AG09309 (cell line): ENCODE results near the gene C12orf75.

Source experiments
- DNase-seq: peaks from one replicate; pipeline ENCODE4 v3.0.0-alpha.2; 2010; ENCODE audit warnings: low read depth
- H3K4me3 ChIP-seq: 2 replicates; pipeline ENCODE4 v1.5.1; 2011; ENCODE audit warnings: mild to moderate bottlenecking, low read depth, low read length, moderate library complexity; ENCODE audit not compliant: control insufficient read depth
- CTCF ChIP-seq: IDR thresholded peaks from 2 replicates; pipeline ENCODE4 v1.5.1; 2011; ENCODE audit warnings: mild to moderate bottlenecking, low read depth, low read length, inconsistent platforms; ENCODE audit not compliant: insufficient read depth, control insufficient read depth; ENCODE audit errors: missing control alignments

Gene C12orf75

DNA sequence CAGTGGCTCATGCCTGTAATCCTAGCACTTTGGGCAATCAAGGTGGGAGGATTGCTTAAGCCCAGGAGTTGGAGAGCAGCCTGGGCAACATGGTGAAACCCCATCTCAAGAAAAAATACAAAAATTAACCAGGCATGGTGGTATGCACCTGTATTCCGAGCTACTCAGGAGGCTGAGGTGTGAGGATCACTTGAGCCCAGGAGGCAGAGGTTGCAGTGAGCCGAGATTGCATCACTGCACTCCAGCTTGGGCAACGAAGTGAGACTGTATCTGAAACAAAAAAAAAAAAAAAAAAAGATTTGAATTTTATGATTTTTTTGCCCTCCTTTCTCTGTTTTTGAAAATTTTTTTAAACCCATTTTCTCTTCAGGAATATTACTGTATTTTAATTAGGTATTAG, 17.7 kb downstream of the C12orf75 start:
- no peak overlapping the region for H3K4me3 ChIP-seq
- TF ChIP-seq CTCF: no peak
- no peak for DNase-seq

DNA sequence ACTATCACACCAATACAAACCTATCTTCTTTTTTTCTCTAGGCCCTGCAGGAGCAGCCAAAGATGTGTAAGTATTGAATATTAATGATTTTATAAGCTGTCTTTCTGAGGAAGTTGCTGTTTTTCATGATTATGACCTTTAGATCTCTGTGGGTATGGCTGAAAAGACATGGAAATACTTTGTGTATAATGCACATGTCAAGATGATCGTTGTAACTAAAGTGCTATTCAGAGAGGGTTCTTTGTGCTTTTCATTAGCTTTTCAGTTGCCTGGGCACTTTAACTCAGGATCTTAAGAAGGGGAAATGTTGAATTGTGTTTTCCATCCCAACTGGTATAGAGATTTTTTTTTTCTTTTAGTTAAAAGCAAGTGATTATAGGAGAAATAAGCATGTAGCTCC, 18.1 kb downstream of the C12orf75 start:
- TF ChIP-seq CTCF: no peak
- no peak overlapping the region for H3K4me3 ChIP-seq
- no peak for DNase-seq

- DNase-seq: no peak
- no peak overlapping the region for H3K4me3 ChIP-seq
- no peak for TF ChIP-seq CTCF
These were observed 18.6 kb downstream of the C12orf75 start for GRCh38 chr12:105349138-105349537.

GRCh38 chr12:105351523-105351922, 21.0 kb downstream of the C12orf75 start:
- TF ChIP-seq CTCF: no peak
- no peak overlapping the region for H3K4me3 ChIP-seq
- DNase-seq: no peak

DNA sequence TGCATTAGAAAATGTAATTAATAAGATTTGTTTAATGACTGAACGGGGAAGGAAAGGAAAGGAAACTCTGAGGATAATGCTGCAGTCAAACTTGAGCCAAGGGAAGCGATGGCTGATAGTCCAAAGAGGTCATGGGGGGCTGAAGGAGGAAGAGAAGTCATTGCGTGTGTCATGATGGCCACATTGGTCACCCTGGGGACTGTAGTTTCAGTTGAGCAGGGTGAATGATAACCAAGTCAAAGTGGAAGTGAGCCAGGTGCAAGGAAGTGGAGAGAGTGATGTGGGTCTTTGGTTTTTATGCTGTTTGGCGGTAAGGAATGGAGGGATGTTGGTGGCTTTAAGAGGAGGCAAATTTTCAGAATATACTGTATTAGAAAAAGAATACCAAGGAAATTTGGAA, 21.6 kb downstream of the C12orf75 start:
- H3K4me3 ChIP-seq: no peak overlapping the region
- TF ChIP-seq CTCF: no peak
- DNase-seq: no peak

DNA sequence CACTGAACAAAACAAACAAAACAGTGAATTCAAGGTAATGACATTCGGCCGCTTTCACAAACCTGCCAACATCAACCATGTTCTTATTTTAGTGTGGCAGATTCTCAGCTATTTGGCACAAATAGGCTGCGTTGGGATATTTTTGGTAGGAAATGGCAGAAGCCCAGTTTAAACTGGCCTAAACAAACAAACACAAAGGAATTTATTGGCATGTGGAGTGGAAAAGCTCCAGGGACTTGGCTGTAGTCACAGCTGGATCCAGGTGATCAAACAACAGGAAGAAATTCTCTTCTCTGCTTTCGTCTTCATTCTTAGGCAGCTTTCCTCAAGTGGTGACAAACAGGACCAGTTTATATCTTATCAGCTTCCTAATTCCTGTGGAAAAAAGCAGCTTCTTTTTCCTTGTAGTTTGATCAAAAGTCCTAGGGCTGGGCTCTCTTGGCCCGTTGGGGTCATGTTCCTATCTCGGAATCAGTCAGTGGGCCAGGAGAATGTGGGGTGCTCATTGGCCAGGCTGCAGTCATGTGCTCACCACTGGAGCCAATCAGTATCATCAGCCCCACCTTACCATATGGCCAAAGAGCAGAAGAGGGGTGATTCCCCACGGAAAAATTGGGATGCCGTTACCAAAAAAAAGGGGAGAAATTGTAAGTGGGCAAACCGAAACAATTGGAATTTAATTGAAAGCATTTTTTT, 22.6 kb downstream of the C12orf75 start:
- no peak for DNase-seq
- no peak overlapping the region for H3K4me3 ChIP-seq
- no peak for TF ChIP-seq CTCF
